RWPE2 (cell line): ENCODE measurements around the gene ARID4B.

Experiments
- ATAC-seq: fragments of 200-7000 bp; cut with Tn5 transposase; 3 replicates; pipeline ENCODE4 v1.9.1; 2021; ENCODE audit warnings: low read depth
- DNase-seq: peaks from one replicate; pipeline ENCODE4 v3.0.0-alpha.2; 2020; ENCODE audit warnings: low spot score
- H3K27ac ChIP-seq: fragments of 450-650 bp; 2 replicates; pipeline ENCODE4 v1.5.1; 2017; ENCODE audit warnings: mild to moderate bottlenecking; ENCODE audit not compliant: poor library complexity, severe bottlenecking
- H3K27me3 ChIP-seq: fragments of 250-450 bp; sonication (Bioruptor Pico); 2 replicates; pipeline ENCODE4 v1.5.1; 2021; ENCODE audit warnings: mild to moderate bottlenecking, moderate library complexity; ENCODE audit not compliant: insufficient read depth, poor library complexity, severe bottlenecking
- H3K36me3 ChIP-seq: fragments of 250-450 bp; sonication (Bioruptor Pico); 2 replicates; pipeline ENCODE4 v1.5.1; 2020; ENCODE audit warnings: low read depth, mild to moderate bottlenecking, moderate library complexity
- H3K4me1 ChIP-seq: fragments of 250-450 bp; sonication (Bioruptor Pico); 2 replicates; pipeline ENCODE4 v1.5.1; 2021; ENCODE audit warnings: mild to moderate bottlenecking, moderate library complexity; ENCODE audit not compliant: insufficient read depth, poor library complexity, severe bottlenecking
- H3K4me3 ChIP-seq: fragments of 250-450 bp; sonication (Bioruptor Pico); 2 replicates; pipeline ENCODE4 v1.5.1; 2021; ENCODE audit warnings: mild to moderate bottlenecking, moderate library complexity; ENCODE audit not compliant: severe bottlenecking
- H3K9me3 ChIP-seq: fragments of 250-450 bp; sonication (Bioruptor Pico); 2 replicates; pipeline ENCODE4 v1.5.1; 2021; ENCODE audit warnings: mild to moderate bottlenecking, moderate library complexity; ENCODE audit not compliant: severe bottlenecking
- TF ChIP-seq, protein P1 (sequence below): fragments of 450-650 bp; IDR thresholded peaks from one replicate; pipeline ENCODE4 v1.5.1; 2017; ENCODE audit warnings: mild to moderate bottlenecking, moderate library complexity; ENCODE audit not compliant: poor library complexity, severe bottlenecking

ARID4B gene

DNA sequence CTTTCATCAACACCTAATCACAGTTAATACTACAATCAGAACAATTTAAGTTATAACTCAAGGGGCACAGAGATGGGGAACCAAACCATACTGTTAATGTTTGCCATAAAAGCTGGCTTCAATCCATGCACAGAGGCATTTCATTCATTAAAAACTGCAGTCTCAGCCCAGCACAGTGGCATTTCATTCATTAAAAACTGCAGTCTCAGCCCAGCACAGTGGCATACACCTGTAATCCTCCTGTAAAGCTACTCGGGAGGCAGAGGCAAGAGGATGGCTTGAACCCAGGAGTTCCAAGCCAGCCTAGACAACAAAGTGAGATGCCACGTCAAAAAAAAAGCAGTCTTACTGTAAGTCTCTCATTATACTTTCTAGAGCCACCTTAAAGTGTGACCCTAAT, 29.2 kb downstream of the ARID4B start:
- TF ChIP-seq, protein P1, sequence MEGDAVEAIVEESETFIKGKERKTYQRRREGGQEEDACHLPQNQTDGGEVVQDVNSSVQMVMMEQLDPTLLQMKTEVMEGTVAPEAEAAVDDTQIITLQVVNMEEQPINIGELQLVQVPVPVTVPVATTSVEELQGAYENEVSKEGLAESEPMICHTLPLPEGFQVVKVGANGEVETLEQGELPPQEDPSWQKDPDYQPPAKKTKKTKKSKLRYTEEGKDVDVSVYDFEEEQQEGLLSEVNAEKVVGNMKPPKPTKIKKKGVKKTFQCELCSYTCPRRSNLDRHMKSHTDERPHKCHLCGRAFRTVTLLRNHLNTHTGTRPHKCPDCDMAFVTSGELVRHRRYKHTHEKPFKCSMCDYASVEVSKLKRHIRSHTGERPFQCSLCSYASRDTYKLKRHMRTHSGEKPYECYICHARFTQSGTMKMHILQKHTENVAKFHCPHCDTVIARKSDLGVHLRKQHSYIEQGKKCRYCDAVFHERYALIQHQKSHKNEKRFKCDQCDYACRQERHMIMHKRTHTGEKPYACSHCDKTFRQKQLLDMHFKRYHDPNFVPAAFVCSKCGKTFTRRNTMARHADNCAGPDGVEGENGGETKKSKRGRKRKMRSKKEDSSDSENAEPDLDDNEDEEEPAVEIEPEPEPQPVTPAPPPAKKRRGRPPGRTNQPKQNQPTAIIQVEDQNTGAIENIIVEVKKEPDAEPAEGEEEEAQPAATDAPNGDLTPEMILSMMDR, result no peak
- Histone ChIP-seq H3K4me3 (no peak overlapping the region), H3K27ac (no peak overlapping the region)

DNA sequence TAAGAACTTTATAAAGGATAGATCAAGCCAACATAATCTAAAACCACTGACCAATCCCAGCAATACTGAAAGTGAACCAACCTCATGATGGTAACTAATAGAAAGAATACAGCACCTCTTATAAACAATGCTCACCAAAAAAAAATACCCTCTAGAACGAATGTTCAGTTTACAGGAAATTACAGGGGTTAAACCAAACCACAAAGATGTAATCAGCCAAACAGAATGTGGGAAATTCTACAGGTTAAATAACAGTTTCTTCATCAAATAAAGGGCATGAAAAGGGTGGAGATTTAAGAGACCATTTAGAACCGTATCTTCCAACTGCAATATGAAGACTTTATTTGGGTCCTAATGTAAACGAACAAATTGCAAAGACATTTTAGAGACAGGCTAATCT, 30.4 kb downstream of the ARID4B start:
- Histone ChIP-seq H3K4me3 (no peak overlapping the region), H3K9me3 (peaks cover 3% of the 10 kb centered on the region), H3K4me1 (peaks cover 3% of the 10 kb centered on the region), H3K36me3 (0 out of 2 replicates have a peak, but pooled peaks cover 4% of the 10 kb centered on the region), H3K27ac (no peak overlapping the region), H3K27me3 (no peaks in the 10 kb centered on the region)
- no peak for ATAC-seq
- TF ChIP-seq, protein P1, result no peak
- DNase-seq, result no peak

More for the DNA sequence above, 29.2 kb downstream of the ARID4B start:
- ATAC-seq, result no peak
- Histone ChIP-seq H3K27me3 (no peaks in the 10 kb centered on the region), H3K36me3 (0 out of 2 replicates have a peak, but pooled peaks cover 4% of the 10 kb centered on the region), H3K4me1 (peaks cover 3% of the 10 kb centered on the region), H3K9me3 (peaks cover 3% of the 10 kb centered on the region)
- no peak for DNase-seq

DNA sequence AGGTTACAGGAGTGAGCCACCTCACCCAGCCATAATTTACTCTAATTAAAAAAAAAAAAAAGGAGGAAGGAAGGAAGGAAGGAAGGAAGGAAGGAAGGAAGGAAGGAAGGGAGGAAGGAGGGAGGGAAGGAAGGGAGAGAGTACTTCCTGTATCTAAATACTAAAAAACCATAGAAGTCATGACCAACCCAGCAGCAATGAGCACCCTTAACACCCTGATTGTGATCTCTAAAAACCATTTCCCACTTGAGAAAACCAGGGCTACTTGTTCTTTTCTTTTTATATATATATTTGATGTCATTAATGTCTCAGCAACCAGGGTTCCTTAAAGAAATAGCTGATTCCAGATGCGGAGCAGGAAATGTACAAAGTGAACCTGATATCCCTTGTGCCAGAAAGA, 31.2 kb downstream of the ARID4B start:
- Histone ChIP-seq H3K9me3 (peaks cover 3% of the 10 kb centered on the region), H3K27me3 (no peaks in the 10 kb centered on the region), H3K4me1 (peaks cover 3% of the 10 kb centered on the region), H3K4me3 (no peak overlapping the region), H3K36me3 (0 out of 2 replicates have a peak, but pooled peaks cover 4% of the 10 kb centered on the region), H3K27ac (no peak overlapping the region)
- TF ChIP-seq, protein P1, result no peak
- DNase-seq, result no peak
- ATAC-seq, result no peak

DNA sequence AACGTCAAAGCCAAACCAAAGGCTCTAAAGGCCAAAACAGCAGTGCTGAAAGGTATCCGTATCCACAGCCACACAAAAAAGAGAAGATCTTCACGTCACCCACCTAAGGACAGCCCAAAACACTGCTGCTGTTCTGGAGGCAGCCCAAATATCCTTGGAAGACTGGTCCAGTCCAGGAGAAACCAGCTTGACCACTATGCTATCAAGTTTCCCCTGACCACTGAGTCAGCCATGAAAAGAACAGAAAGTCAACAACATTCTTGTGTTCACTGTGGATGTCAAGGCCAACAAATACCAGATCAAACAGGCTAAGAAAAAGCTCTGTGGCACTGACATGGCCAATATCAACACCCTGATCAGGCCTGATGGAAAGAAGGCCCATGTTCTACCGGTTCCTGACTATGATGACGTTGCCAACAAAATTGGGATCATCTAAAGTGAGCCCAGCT, 32.1 kb downstream of the ARID4B start:
- H3K27me3 ChIP-seq, result no peaks in the 10 kb centered on the region
- H3K4me1 ChIP-seq, result peaks cover 3% of the 10 kb centered on the region
- H3K9me3 ChIP-seq, result peaks cover 3% of the 10 kb centered on the region
- no peak overlapping the region for H3K27ac ChIP-seq
- no peak for DNase-seq
- no peak overlapping the region for H3K4me3 ChIP-seq
- TF ChIP-seq, protein P1, result no peak
- peak; percentile 33; the same call in 1 of the 3 replicates for ATAC-seq
- H3K36me3 ChIP-seq, result 0 out of 2 replicates have a peak, but pooled peaks cover 4% of the 10 kb centered on the region

DNA sequence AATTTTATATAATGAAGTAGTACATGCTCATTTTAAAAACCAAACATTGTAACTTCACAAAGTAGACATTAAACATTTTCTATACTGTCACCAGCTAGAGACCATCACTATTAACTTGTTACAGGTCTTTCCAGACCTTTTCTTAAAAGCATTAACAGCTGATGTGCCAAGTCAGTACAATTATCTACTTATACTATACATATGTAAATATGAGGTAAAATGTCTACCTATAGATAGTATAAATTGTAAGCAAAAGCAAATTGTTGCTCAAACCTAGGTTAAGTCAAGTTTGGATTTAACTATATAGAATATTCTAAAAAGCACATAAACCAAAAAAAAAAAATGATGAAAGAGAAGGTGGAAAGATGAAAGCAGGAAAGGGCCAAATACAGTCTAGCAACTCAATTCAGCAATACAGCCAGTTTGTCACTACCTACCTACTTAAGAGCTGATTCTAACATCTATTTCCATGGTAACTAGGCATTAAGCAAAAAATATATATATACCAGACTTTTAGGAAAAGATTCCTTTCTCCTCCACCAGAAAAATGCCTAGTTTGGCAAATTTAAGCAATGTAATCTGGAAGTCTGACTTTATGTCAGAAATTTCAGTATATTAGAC, 34.5 kb downstream of the ARID4B start:
- Histone ChIP-seq H3K27ac (no peak overlapping the region), H3K4me3 (no peak overlapping the region), H3K36me3 (0 out of 2 replicates have a peak, but pooled peaks cover 4% of the 10 kb centered on the region), H3K4me1 (peaks cover 3% of the 10 kb centered on the region), H3K9me3 (peaks cover 3% of the 10 kb centered on the region), H3K27me3 (no peaks in the 10 kb centered on the region)
- DNase-seq (no peak), ATAC-seq (no peak)
- TF ChIP-seq, protein P1, result no peak
